H1 (cell line): ENCODE data around the gene RPS26.

Experiments
- CHD1 ChIP-seq: IDR thresholded peaks from 2 replicates; pipeline ENCODE4 v1.6.1; 2012; ENCODE audit warnings: low read depth, low read length, improper control_type of control experiment
- CTCF ChIP-seq, 3 experiments: IDR thresholded peaks; 1 replicate in 2 of 3; 2 replicates in 1 of 3; pipeline versions ENCODE4 v1.5.1 to v1.6.1; 2011; ENCODE audit warnings: low read length in 3 of 3, mild to moderate bottlenecking in 3 of 3, inconsistent platforms in 2 of 3, low read depth in 1 of 3, moderate library complexity in 1 of 3; ENCODE audit not compliant: insufficient read depth in 1 of 3; ENCODE audit errors: control extremely low read depth in 1 of 3
- EP300 ChIP-seq, 2 experiments: IDR thresholded peaks; 1 replicate in 1 of 2; 2 replicates in 1 of 2; pipeline ENCODE4 v1.6.1; 2011 to 2012; ENCODE audit warnings: low read depth in 2 of 2, low read length in 2 of 2, mild to moderate bottlenecking in 2 of 2, borderline replicate concordance in 1 of 2, inconsistent platforms in 1 of 2, moderate library complexity in 1 of 2
- EZH2 ChIP-seq: fragments of 200-600 bp; sonication (generic); IDR thresholded peaks from 2 replicates; pipeline ENCODE4 v1.7.1; 2012; ENCODE audit warnings: low read depth, mild to moderate bottlenecking, moderate library complexity, low read length, inconsistent platforms; ENCODE audit not compliant: severe bottlenecking
- GTF2F1 ChIP-seq: IDR thresholded peaks from 2 replicates; pipeline ENCODE4 v1.6.1; 2012; ENCODE audit warnings: low read depth, low read length, improper control_type of control experiment, borderline replicate concordance
- JUN ChIP-seq: IDR thresholded peaks from 2 replicates; pipeline ENCODE4 v1.6.1; 2011; ENCODE audit warnings: low read depth, mild to moderate bottlenecking, improper control_type of control experiment, low read length
- MAX ChIP-seq: IDR thresholded peaks from 2 replicates; pipeline ENCODE4 v1.6.1; 2012; ENCODE audit warnings: inconsistent platforms
- POLR2A ChIP-seq, 2 experiments: IDR thresholded peaks; 1 replicate in 1 of 2; 2 replicates in 1 of 2; pipeline ENCODE4 v1.6.1; 2011; ENCODE audit warnings: low read depth in 2 of 2, low read length in 2 of 2, mild to moderate bottlenecking in 2 of 2; ENCODE audit errors: control extremely low read depth in 1 of 2
- SIN3A ChIP-seq, 2 experiments: IDR thresholded peaks in 1 of 2; conservative IDR thresholded peaks in 1 of 2; 2 replicates each; pipeline ENCODE4 v1.6.1; 2011 to 2012; ENCODE audit warnings: low read length in 2 of 2, improper control_type of control experiment in 1 of 2, low read depth in 1 of 2, mild to moderate bottlenecking in 1 of 2
- SUZ12 ChIP-seq: fragments of 200-600 bp; sonication (generic); IDR thresholded peaks from 2 replicates; pipeline ENCODE4 v1.6.1; 2012; ENCODE audit warnings: mild to moderate bottlenecking, inconsistent platforms, low read length, moderate library complexity, mixed read lengths

GRCh38 chr12:56001487-56002100 is 40.1 kb upstream of the RPS26 start:
- no peak for TF ChIP-seq EZH2
- no peak for TF ChIP-seq CTCF (IDR thresholded peaks at IDR 0.05; ENCODE audit: control extremely low read depth in 1 of 3, insufficient read depth in 1 of 3, low read depth in 1 of 3, low read length in 3 of 3)
- no peak for TF ChIP-seq GTF2F1
- no peak for TF ChIP-seq POLR2A (IDR thresholded peaks at IDR 0.05; ENCODE audit: control extremely low read depth in 1 of 2, low read depth in 2 of 2, low read length in 2 of 2)
- TF ChIP-seq JUN, result no peak
- no peak for TF ChIP-seq CHD1
- no peak for TF ChIP-seq SIN3A (conservative IDR thresholded peaks at IDR 0.05 in 1 of 2, IDR thresholded peaks at IDR 0.05 in 1 of 2; ENCODE audit: low read depth in 1 of 2, low read length in 2 of 2)
- no peak for TF ChIP-seq SUZ12
- no peak for TF ChIP-seq MAX
- TF ChIP-seq EP300 (IDR thresholded peaks at IDR 0.05; ENCODE audit: borderline replicate concordance in 1 of 2, low read depth in 2 of 2, low read length in 2 of 2), result no peak
